Muscle of back (tissue), 11 donors: ENCODE results near the gene GPLD1. TPM values are rescaled to one million over a fixed set of nuclear protein-coding genes. Genes with fewer than 3 reads are reported as not detected.
A peak's percentile ranks its signal among the peaks of the same experiment; 100 is the strongest.
"Not testable (repeated sequence)": the region's sequence is repeated elsewhere in the genome, so short reads cannot be mapped to it uniquely, and the experiment has no call there.

ENCODE experiments used
- DNase-seq, 3 donors: peaks; one replicate each; pipeline versions ENCODE4 v3.0.0 to v3.0.0-alpha.2; 2013
- polyA plus RNA-seq, 10 donors: library from polyadenylated mRNA; unstranded; fragments of 120-200 nt; gene quantifications; one replicate each; pipeline ENCODE4 v1.2.1, GENCODE V29; 2013; ENCODE audit not compliant: insufficient read length in 10 of 10

The GPLD1 gene
- polyA plus RNA-seq, 10 donors: 1.1 to 3.0 (median 1.7) TPM

GRCh38 chr6:24415753-24416152 lies 73.6 kb downstream of the GPLD1 start:
- no peak for DNase-seq

DNA sequence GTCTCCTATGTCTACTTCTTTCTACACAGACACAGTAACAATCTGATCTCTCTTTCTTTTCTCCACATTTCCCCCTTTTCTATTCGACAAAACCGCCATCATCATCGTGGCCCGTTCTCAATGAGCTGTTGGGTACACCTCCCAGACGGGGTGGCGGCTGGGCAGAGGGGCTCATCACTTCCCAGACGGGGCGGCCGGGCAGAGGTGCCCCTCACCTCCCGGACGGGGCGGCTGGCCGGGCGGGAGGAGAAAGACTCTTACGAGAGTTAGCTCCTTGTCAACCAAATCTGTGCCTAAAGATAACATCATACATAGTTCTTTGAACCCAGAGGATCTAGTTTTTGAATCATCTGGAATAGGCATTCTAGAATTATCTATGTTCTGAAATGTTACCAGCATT lies 74.8 kb downstream of the GPLD1 start:
- not testable (repeated sequence) for DNase-seq

DNA sequence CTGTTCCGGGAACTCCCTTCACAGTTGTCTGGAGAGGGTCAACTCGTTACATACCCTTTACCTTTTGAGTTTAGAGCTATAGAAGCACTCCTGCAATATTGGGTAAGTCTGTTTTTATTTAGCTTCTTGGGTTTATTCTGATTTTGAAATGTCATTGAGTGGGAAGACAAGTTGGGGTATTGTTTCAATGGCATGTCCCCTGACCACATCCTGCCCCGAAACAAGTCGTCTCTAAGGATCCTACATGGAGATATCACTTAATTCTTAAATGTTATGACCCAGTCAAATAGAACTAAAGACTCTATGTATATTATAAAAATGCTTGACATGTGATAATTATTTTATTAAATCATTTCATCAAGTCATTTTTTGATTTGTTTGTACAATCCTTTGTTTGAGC lies 77.1 kb downstream of the GPLD1 start:
- no peak for DNase-seq

- no peak for DNase-seq
Observed at GRCh38 chr6:24410622-24411021, 78.8 kb downstream of the GPLD1 start.

GRCh38 chr6:24408719-24409410 lies 80.5 kb downstream of the GPLD1 start:
- no peak for DNase-seq

- no peak for DNase-seq
Observed at GRCh38 chr6:24405262-24405661, 84.1 kb downstream of the GPLD1 start.

- DNase-seq: peak in 1 of 3 donors; percentile 3
Observed at GRCh38 chr6:24403501-24403824, 85.9 kb downstream of the GPLD1 start.

DNA sequence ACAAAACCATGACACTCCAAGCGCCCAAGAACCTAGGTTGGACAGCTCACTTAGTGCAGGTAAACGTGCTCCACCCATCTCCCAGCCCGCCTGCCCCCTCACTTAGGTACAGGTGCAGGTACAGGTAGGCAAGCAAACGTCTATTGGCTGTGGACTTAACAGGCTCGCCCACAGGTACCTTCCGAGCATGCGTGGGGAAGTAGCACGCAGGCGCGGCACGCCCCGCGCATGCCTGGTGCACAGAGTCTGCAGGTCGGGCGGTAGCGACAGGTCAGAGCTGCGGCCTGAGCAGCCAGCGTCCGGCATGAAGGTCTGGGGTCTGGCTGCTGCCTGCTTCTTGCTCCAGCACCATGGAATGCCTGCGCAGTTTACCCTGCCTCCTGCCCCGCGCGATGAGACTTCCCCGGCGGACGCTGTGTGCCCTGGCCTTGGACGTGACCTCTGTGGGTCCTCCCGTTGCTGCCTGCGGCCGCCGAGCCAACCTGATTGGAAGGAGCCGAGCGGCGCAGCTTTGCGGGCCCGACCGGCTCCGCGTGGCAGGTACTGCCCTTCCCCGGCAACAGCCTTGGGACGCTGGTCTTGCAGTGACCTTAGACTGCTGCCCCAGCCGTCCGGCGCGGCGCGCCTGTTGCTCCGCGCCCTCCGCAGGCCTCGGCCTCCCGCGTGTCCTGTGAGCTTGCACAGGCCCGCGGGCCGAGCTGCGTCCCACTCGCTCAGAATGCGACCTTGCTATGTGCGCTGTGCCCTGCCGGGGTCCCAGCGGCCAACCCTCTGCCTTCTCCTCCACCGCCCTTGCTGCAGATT lies 86.5 kb downstream of the GPLD1 start, which contains the start of gene MRS2:
MRS2 (plus strand) TSS at position 240 of the 804 bp plus-strand sequence; CDS start at position 351, 111 bp downstream.
- DNase-seq: peak; percentile 69 to 93 (median 86)

GRCh38 chr6:24401458-24401857 lies 87.9 kb downstream of the GPLD1 start:
- no peak for DNase-seq

GRCh38 chr6:24400045-24401039 lies 89.0 kb downstream of the GPLD1 start:
- not testable (repeated sequence) for DNase-seq

- DNase-seq: no peak
Observed at GRCh38 chr6:24397631-24398030, 91.7 kb downstream of the GPLD1 start.

DNA sequence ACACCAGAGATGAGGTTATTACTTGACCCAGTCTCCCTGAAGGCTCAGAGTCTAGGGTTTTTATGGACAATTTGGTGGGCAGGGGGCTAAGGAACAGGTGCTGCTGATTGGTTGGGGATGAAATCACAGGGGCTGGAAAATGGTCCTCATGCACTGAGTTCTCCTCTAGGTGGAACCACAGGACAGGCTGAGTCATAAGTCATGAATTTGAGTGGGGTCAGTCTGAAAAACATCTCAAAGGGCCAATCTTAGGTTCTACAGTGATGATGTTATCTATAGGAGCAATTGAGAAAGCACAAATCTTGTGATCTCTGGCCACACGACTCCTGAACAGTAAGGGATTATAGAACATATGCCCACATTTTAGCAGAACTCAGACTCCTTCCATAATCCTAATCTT lies 92.6 kb downstream of the GPLD1 start:
- no peak for DNase-seq

DNA sequence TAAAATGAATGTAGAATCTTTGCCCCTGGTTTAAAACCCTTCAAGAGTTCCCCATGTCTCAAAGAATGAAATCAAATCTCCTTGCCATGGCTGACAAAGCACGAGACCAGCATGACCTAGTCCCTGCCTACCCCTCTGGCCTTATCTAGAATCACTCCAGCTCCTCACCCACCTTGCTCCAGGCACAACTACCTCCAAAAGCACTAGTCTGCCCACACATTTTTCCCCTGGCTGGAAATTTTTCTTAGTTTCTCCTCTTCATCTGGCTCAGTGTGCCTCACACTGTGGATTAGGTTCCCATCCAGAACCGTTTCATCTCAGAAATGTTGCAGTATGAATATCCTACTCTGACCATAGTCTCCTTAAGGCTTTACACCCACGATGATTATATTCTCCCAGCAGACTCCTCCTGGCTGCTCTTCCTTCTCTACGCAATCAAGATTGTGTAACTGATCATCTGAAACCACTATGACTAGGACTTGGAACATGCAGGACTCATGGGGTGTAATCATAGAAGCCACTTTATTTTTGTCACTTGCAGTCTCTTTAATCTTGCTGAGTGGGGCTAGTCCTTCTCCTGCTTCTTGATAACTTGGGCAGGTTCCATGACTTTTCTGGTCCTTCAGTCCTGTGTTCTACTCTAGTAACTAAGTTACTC lies 94.5 kb downstream of the GPLD1 start:
- DNase-seq: no peak

DNA sequence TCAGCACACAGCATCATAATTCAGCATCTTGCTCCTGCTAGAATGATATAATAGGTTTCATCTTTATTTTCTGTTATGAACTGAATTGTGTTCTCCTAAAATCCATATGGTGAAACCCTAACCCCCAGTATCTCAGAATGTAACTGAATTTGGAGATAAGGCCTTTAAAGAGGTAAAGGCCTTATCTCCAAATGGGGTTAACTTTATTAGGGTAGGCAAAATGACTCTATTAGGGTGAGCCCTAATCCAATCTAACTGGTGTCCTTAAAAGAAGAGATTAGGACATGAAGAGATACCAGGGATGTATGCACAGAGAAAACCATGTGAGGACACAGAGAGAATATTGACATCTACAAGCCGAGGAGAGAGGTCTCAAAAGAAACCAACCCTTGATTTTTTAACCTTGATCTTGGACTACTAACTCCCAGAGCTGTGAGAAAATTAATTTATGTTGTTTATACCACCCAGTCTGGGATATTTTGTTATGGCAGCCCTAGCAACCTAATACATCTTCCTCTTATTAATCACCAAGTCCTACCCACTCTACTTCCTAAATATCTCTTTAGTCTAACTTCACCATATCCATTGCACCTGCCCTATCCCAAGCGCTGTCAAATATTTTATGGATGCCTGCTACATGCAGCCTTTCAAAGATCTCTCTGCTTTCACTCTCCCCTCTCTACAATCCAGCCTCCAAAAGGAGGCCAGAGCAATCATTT lies 95.2 kb downstream of the GPLD1 start:
- no peak for DNase-seq

GRCh38 chr6:24391756-24392405 lies 97.5 kb downstream of the GPLD1 start:
- no peak for DNase-seq

GRCh38 chr6:24391208-24391607 lies 98.2 kb downstream of the GPLD1 start:
- no peak for DNase-seq

DNA sequence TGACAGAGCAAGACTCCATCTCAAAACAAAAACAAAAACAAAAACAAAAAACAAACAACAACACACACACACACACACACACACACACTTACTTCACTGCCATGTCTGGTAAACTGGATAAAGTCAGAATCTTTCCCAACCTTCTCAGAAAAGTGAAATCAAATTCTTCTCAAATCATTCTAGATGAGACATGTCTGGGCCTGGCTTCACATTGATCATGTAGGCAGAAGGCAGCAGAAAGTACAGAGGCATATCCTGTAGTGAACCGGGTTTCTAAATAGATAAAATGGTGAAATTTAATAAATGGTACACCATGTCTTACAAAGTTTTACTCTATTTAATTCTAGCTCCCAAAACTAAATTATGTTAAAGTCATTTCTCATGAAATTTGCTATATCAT lies 101.6 kb downstream of the GPLD1 start:
- DNase-seq: no peak

DNA sequence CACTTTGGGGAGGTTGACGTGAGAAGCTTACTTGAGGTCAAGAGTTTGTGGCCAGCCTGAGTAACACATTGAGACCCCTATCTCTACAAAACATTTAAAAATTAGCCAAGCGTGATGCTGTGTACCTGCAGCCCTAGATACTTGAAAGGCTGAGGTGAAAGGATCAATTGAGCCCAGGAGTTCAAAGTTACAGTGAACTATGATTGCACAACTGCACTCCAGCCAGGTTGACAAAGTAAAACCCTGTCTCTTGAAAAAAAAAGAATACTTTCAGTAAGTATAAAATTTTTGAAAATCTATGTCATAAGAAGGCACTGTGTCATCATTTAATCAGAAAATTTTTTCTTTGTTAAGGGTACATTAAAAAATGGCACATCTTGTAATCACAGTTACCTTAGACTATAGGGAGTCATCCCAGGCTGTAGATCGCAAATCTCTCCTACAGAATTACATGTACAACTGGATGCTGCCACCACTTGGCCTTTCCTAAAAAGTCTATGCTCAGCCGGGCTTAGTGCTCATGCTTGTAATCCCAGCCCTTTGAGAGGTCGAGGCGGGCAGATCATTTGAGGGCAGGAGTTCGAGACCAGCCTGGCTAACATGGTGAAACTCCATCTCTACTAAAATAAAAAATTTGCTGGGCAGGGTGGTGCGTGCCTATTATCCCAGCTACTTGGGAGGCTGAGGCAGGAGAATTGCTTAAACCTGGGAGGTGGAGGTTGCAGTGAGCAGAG lies 103.7 kb downstream of the GPLD1 start:
- no peak for DNase-seq

DNA sequence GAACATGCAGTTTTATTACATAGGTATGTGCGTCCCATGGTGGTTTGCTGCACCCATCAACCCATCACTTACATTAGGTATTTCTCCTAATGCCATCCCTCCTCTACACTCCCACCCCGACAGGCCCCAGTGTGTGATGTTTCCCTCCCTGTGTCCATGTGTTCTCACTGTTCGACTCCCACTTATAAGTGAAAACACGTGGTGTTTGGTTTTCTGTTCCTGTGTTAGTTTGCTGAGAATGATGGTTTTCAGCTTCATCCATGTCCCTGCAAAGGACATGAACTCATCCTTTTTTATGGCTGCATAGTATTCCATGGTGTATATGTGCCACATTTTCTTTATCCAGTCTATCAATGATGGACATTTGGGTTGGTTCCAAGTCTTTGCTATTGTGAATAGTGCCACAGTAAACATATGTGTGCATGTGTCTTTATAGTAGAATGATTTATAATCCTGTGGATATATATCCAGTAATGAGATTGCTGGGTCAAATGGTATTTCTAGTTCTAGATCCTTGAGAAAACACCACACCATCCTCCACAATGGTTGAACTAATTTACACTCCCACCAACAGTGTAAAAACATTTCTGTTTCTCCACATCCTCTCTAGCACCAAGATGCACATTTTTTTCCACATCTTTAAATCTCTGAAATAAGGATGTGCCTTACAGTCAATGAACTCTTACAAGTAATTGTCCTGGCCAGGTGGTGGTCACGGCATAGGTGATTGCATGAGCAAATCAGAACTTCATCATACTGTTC lies 104.8 kb downstream of the GPLD1 start:
- DNase-seq: not testable (repeated sequence)
